Measurements from ENCODE around the gene SMIM35.

DNA sequence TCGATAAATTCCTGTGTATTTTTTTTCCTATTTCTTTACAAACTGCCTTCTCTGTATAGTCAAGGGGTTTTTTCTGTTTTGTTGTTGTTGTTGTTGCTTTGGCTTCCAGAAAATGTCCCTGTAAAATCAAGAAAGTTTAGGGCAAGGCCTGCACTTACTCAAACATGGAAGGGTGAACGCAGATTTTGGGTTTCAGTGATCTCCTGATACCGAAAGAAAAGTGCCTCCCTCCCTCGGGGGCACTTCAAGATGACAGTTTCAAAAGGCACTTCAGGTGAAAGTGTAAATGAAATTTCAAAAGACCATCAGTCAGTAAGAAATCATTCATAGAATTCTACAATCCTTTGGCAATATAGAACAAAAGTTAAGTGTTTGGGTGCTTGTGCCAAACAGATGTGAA is 53.3 kb downstream of the SMIM35 start:
- TF ChIP-seq, protein P1, sequence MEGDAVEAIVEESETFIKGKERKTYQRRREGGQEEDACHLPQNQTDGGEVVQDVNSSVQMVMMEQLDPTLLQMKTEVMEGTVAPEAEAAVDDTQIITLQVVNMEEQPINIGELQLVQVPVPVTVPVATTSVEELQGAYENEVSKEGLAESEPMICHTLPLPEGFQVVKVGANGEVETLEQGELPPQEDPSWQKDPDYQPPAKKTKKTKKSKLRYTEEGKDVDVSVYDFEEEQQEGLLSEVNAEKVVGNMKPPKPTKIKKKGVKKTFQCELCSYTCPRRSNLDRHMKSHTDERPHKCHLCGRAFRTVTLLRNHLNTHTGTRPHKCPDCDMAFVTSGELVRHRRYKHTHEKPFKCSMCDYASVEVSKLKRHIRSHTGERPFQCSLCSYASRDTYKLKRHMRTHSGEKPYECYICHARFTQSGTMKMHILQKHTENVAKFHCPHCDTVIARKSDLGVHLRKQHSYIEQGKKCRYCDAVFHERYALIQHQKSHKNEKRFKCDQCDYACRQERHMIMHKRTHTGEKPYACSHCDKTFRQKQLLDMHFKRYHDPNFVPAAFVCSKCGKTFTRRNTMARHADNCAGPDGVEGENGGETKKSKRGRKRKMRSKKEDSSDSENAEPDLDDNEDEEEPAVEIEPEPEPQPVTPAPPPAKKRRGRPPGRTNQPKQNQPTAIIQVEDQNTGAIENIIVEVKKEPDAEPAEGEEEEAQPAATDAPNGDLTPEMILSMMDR (IDR thresholded peaks at IDR 0.05; ENCODE audit: low read length) = no peak
- no peak for TF ChIP-seq EZH2 (IDR thresholded peaks at IDR 0.05; ENCODE audit: borderline replicate concordance, low read length)
